Testis (tissue), 3 donors: ENCODE results near the gene ZFYVE21. TPM values are rescaled to one million over a fixed set of nuclear protein-coding genes. Genes with fewer than 3 reads are reported as not detected.

Experiments used
- DNase-seq: peaks from one replicate; pipeline ENCODE4 v3.0.0-alpha.2; 2019
- H3K27ac ChIP-seq, 2 donors: fragments of 200-600 bp; sonication (generic); one replicate each; pipeline ENCODE4 v1.5.1; 2019
- H3K27me3 ChIP-seq: fragments of 200-600 bp; sonication (generic); one replicate; pipeline ENCODE4 v1.5.1; 2019
- H3K36me3 ChIP-seq: fragments of 200-600 bp; sonication (generic); one replicate; pipeline ENCODE4 v1.5.1; 2017; ENCODE audit warnings: low read depth; ENCODE audit errors: missing control alignments
- H3K4me1 ChIP-seq: fragments of 200-600 bp; sonication (generic); one replicate; pipeline ENCODE4 v1.5.1; 2019
- H3K4me3 ChIP-seq, 2 donors: fragments of 200-600 bp; sonication (generic); one replicate each; pipeline ENCODE4 v1.5.1; 2017 to 2019
- H3K9me3 ChIP-seq: fragments of 200-600 bp; sonication (generic); one replicate; pipeline ENCODE4 v1.5.1; 2017
- CTCF ChIP-seq, 3 experiments: fragments of 450-650 bp in 2 of 3; fragments of 200-600 bp in 1 of 3; sonication (generic) in 1 of 3; IDR thresholded peaks; one replicate each; pipeline ENCODE4 v1.5.1; 2016 to 2019; ENCODE audit warnings: antibody characterized with exemption in 3 of 3, mild to moderate bottlenecking in 2 of 3, moderate library complexity in 1 of 3
- POLR2A ChIP-seq: fragments of 450-650 bp; IDR thresholded peaks from one replicate; pipeline ENCODE4 v1.6.1; 2017; ENCODE audit warnings: antibody characterized with exemption, mild to moderate bottlenecking, moderate library complexity
- WGBS, 2 donors: methylation state at CpG; one replicate each; pipeline ENCODE4 v1.1.5; 2018; 5-methylcytosine and 5-hydroxymethylcytosine counted together
- intact Hi-C: fragments of 100-400 bp; cut with DNase I; formaldehyde crosslinking; loops from one replicate; pipeline ENCODE4 v1.15.1; 2023; ENCODE audit warnings: low total_unique reads
- polyA plus RNA-seq: library from polyadenylated mRNA; stranded (reverse); fragments of 350-450 nt; fragmentation: Illumina TruSeq; extraction: RNeasy Lipid Tissue Mini Kit (QIAGEN cat#74804); gene quantifications from one replicate; pipeline ENCODE4 v1.2.3, GENCODE V29; 2014; ENCODE audit warnings: low read depth, low replicate concordance; ENCODE audit not compliant: insufficient read depth
- total RNA-seq, 2 donors: library from RNA; depleted of rRNA; stranded (reverse); fragments of >200 nt; gene quantifications; one replicate each; pipeline ENCODE4 v1.2.3, GENCODE V29; 2016

ZFYVE21 gene
- total and polyA plus RNA-seq, 3 donors from 2014 or later: 86.4 to 251 (median 194) TPM

DNA sequence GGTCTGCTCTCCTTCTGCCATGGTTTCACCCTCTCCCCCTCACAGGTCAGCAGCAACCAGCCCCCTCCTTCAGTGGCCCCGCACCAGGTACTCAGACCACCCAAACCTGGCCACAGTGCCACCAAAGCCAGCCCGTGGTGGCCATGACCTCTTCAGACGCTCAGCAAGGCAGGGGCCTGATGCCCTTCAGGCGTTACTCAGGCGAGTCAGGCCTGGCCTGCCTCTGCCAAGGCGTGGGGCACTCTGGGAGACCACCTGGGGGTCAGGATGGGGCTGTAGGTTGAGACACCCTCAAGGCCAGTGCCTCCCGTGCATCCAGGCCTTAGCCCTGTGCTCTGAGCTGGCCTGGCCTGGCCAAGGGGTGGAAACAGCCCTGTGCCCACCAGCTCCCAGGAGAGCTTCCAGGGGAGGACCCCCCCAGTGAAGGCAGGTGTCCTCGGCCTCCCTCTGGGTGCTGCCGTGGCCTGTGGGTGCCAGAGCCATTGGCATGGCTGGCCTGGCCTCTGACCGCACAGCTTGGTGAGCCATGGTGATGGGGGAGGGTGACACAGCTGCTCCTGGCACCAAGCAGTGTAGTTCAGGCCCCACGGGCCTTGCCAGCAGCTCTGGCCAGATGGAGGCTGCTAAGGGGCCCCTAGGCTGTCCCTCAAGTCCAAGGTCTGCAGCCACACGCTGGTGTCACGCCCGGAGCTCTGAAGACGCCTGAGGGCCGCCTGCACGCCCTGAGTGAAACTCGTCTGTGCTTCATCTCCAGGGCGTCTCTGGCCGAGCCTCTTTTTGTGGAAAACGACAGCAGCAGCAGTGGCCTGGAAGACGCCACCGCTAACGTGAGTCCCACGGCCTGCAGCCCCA, 15.5 kb upstream of the ZFYVE21 start:
- intact Hi-C loops: no loop called here
- TF ChIP-seq CTCF (IDR thresholded peaks at IDR 0.05) (no peak), POLR2A (no peak)
- Histone ChIP-seq H3K27me3 (no peaks in the 10 kb centered on the region), H3K9me3 (no peaks in the 10 kb centered on the region), H3K36me3 (no peaks in the 10 kb centered on the region), H3K4me3 (no peak overlapping the region), H3K27ac (no peak overlapping the region), H3K4me1 (peaks cover 34% of the 10 kb centered on the region)
- WGBS, 2 donors: 75 to 98% methylated on average over 7 to 22 of the region's 25 CpGs
- no peak for DNase-seq

- intact Hi-C loops: no loop called here
- Histone ChIP-seq H3K36me3 (no peaks in the 10 kb centered on the region), H3K4me3 (no peak overlapping the region), H3K9me3 (no peaks in the 10 kb centered on the region), H3K27me3 (no peaks in the 10 kb centered on the region), H3K27ac (no peak overlapping the region), H3K4me1 (peaks cover 31% of the 10 kb centered on the region)
- no peak for DNase-seq
- no peak for TF ChIP-seq CTCF (IDR thresholded peaks at IDR 0.05)
- no peak for TF ChIP-seq POLR2A
- whole genome bisulfite sequencing, 2 donors: 75 to 89% methylated on average over 11 to 20 of the region's 21 CpGs
Measured at GRCh38 chr14:103700753-103701490, 14.7 kb upstream of the ZFYVE21 start.

DNA sequence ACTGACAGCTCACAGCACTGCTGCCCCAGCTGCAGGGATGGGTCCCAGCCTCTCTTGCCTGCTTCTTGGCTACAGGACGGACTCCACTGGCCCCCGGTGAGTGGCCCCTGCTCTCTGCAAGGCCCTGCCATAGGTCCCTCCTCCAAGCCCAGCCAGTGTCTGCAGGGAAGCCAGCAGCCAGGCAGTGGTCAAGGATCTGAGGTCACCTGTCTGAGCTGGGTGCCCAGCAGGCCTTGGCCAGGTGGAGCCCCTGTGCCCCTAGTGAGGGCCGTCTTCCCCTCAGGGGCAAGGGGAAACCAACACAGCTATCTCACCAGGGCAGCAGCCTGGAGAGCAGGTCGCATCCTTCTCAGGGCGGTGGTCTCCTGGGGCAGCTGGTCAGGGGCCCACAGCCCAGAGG, 13.5 kb upstream of the ZFYVE21 start:
- 83 to 94% methylated on average over 4 to 5 of the region's 5 CpGs for WGBS, 2 donors

More for the DNA sequence above, 13.5 kb upstream of the ZFYVE21 start:
- Histone ChIP-seq H3K4me3 (no peak overlapping the region), H3K9me3 (no peaks in the 10 kb centered on the region), H3K27me3 (no peaks in the 10 kb centered on the region), H3K4me1 (peaks cover 31% of the 10 kb centered on the region), H3K27ac (no peak overlapping the region), H3K36me3 (no peaks in the 10 kb centered on the region)
- intact Hi-C loops: no loop called here
- TF ChIP-seq POLR2A: no peak
- no peak for TF ChIP-seq CTCF (IDR thresholded peaks at IDR 0.05)
- DNase-seq: no peak
